PC-9 (cell line): ENCODE measurements around the gene FUCA2.

Source experiments
- CTCF ChIP-seq: fragments of 200-600 bp; sonication (generic); conservative IDR thresholded peaks from 2 replicates; pipeline ENCODE4 v1.6.1; 2017; ENCODE audit warnings: mixed run types, antibody characterized with exemption, mild to moderate bottlenecking, moderate library complexity
- EZH2 ChIP-seq: fragments of 200-600 bp; sonication (generic); IDR thresholded peaks from 2 replicates; pipeline ENCODE4 v1.8.0; 2017; ENCODE audit warnings: antibody characterized with exemption, low read depth

- TF ChIP-seq CTCF, result no peak
- TF ChIP-seq EZH2, result no peak
Measured at GRCh38 chr6:143515766-143516355, 4.3 kb upstream of the FUCA2 start.
